H1 (cell line): ENCODE measurements around the gene SCART1. TPM values are rescaled to one million over a fixed set of nuclear protein-coding genes. Genes with fewer than 3 reads are reported as not detected.

ENCODE experiments used
- CTCF ChIA-PET: fragments of 300-600 bp; sonication (Branson Sonifier 250); formaldehyde crosslinking; loops from one replicate; lab custom pipeline; 2021; ENCODE audit not compliant: partially characterized antibody; lab: Charles Lee
- POLR2A ChIA-PET: fragments of 300-600 bp; sonication (Branson Sonifier 250); formaldehyde crosslinking; loops from one replicate; lab custom pipeline; 2021; ENCODE audit warnings: inconsistent platforms; ENCODE audit not compliant: partially characterized antibody; lab: Charles Lee
- DNase-seq, 2 experiments: peaks; one replicate each; pipeline versions ENCODE4 v3.0.0 to v3.0.0-alpha.2; 2010 to 2022; ENCODE audit warnings: low spot score in 2 of 2, low read depth in 1 of 2, mixed read lengths in 1 of 2
- FAIRE-seq: peaks from 2 replicates; lab custom pipeline; 2011; peaks lifted over from hg19 to GRCh38; lab: Jason Lieb, UNC
- H2AFZ ChIP-seq: 2 replicates; pipeline ENCODE4 v1.8.1; 2012; ENCODE audit warnings: low read length, inconsistent platforms
- H2AK5ac ChIP-seq: 2 replicates; pipeline ENCODE4 v1.6.1; 2013; ENCODE audit warnings: low read depth, low read length
- H2BK120ac ChIP-seq: replicated peaks from 2 replicates; pipeline ENCODE3; 2013; ENCODE audit warnings: low read depth, low read length, inconsistent platforms
- H2BK12ac ChIP-seq: 2 replicates; pipeline ENCODE4 v1.6.1; 2013; ENCODE audit warnings: low read depth, low read length
- H2BK15ac ChIP-seq: 2 replicates; pipeline ENCODE4 v1.6.1; 2013; ENCODE audit warnings: low read length
- H2BK20ac ChIP-seq: 2 replicates; pipeline ENCODE4 v1.6.1; 2013; ENCODE audit warnings: low read length
- H2BK5ac ChIP-seq: 2 replicates; pipeline ENCODE4 v1.6.1; 2013; ENCODE audit warnings: low read depth, low read length
- H3K14ac ChIP-seq: 2 replicates; pipeline ENCODE4 v1.6.1; 2013; ENCODE audit warnings: inconsistent platforms; ENCODE audit not compliant: insufficient read length
- H3K18ac ChIP-seq: 2 replicates; pipeline ENCODE4 v1.6.1; 2013; ENCODE audit warnings: low read length; ENCODE audit errors: extremely low read depth
- H3K23ac ChIP-seq: 2 replicates; pipeline ENCODE4 v1.6.1; 2013; ENCODE audit warnings: inconsistent platforms; ENCODE audit not compliant: insufficient read length
- H3K23me2 ChIP-seq: 2 replicates; pipeline ENCODE4 v1.6.1; 2013; ENCODE audit warnings: low read depth, low read length
- H3K27ac ChIP-seq: 2 replicates; pipeline ENCODE4 v1.6.1; 2011; ENCODE audit warnings: low read depth, low read length, inconsistent platforms
- H3K27me3 ChIP-seq, 4 experiments: replicated peaks in 1 of 4; 1 replicate in 1 of 4; 2 replicates in 3 of 4; pipeline versions ENCODE4 v1.6.1 to v1.8.1; 2011 to 2013; ENCODE audit warnings: low read length in 3 of 4, mild to moderate bottlenecking in 3 of 4, inconsistent platforms in 2 of 4, mixed read lengths in 2 of 4, moderate library complexity in 1 of 4; ENCODE audit not compliant: control insufficient read depth in 3 of 4, insufficient read depth in 3 of 4; ENCODE audit errors: extremely low read depth in 1 of 4
- H3K36me3 ChIP-seq, 4 experiments: 2 replicates each; pipeline versions ENCODE4 v1.6.1 to v1.8.1; 2011 to 2013; ENCODE audit warnings: mild to moderate bottlenecking in 4 of 4, low read length in 3 of 4, moderate library complexity in 2 of 4, control low read depth in 1 of 4, inconsistent platforms in 1 of 4; ENCODE audit not compliant: insufficient read depth in 4 of 4, control insufficient read depth in 2 of 4
- H3K4ac ChIP-seq: replicated peaks from 2 replicates; pipeline ENCODE3; 2013; ENCODE audit warnings: low read length, low read depth, mixed read lengths, inconsistent platforms; ENCODE audit not compliant: insufficient read length
- H3K4me1 ChIP-seq, 4 experiments: replicated peaks in 1 of 4; 1 replicate in 1 of 4; 2 replicates in 3 of 4; pipeline versions ENCODE4 v1.6.1 to v1.8.1; 2011 to 2013; ENCODE audit warnings: low read length in 3 of 4, inconsistent platforms in 2 of 4, mixed read lengths in 1 of 4; ENCODE audit not compliant: insufficient read depth in 4 of 4, control insufficient read depth in 3 of 4
- H3K4me2 ChIP-seq, 2 experiments: 2 replicates each; pipeline versions ENCODE4 v1.6.1 to v1.8.1; 2011 to 2013; ENCODE audit warnings: low read depth in 2 of 2, low read length in 2 of 2, control low read depth in 1 of 2, inconsistent platforms in 1 of 2, mild to moderate bottlenecking in 1 of 2; ENCODE audit not compliant: insufficient read depth in 1 of 2
- H3K4me3 ChIP-seq, 4 experiments: fragments of 200-600, 300-600 bp in 1 of 4; sonication (generic), shearing (Covaris generic), sonication (Bioruptor Twin) in 1 of 4; 2 replicates each; pipeline versions ENCODE4 v1.5.1 to v1.8.1; 2011 to 2016; ENCODE audit warnings: low read length in 4 of 4, low read depth in 3 of 4, control low read depth in 2 of 4, inconsistent platforms in 2 of 4, mild to moderate bottlenecking in 2 of 4, mixed read lengths in 1 of 4, moderate library complexity in 1 of 4; ENCODE audit not compliant: insufficient read depth in 2 of 4; ENCODE audit errors: extremely low read depth in 1 of 4
- H3K56ac ChIP-seq: replicated peaks from 2 replicates; pipeline ENCODE3; 2013; ENCODE audit warnings: low read depth, mild to moderate bottlenecking, mixed read lengths, low read length, inconsistent platforms; ENCODE audit not compliant: insufficient read length
- H3K79me1 ChIP-seq: 2 replicates; pipeline ENCODE4 v1.6.1; 2013; ENCODE audit warnings: low read depth, low read length, control low read depth
- H3K79me2 ChIP-seq, 2 experiments: 2 replicates each; pipeline versions ENCODE4 v1.6.1 to v1.8.1; 2012 to 2013; ENCODE audit warnings: low read length in 2 of 2, mild to moderate bottlenecking in 2 of 2, inconsistent platforms in 1 of 2; ENCODE audit not compliant: insufficient read depth in 2 of 2, control insufficient read depth in 1 of 2
- H3K9ac ChIP-seq, 4 experiments: replicated peaks in 1 of 4; 1 replicate in 1 of 4; 2 replicates in 3 of 4; pipeline versions ENCODE4 v1.6.1 to v1.8.1; 2011 to 2013; ENCODE audit warnings: low read depth in 3 of 4, low read length in 3 of 4, control low read depth in 2 of 4, mild to moderate bottlenecking in 2 of 4, moderate library complexity in 2 of 4, inconsistent platforms in 1 of 4; ENCODE audit errors: extremely low read depth in 1 of 4
- H3K9me3 ChIP-seq, 2 experiments: 2 replicates each; pipeline versions ENCODE4 v1.6.1 to v1.8.1; 2012 to 2013; ENCODE audit warnings: mild to moderate bottlenecking in 2 of 2, moderate library complexity in 2 of 2, control low read depth in 1 of 2, inconsistent platforms in 1 of 2, low read depth in 1 of 2, low read length in 1 of 2, mixed read lengths in 1 of 2; ENCODE audit not compliant: insufficient read depth in 2 of 2
- H4K20me1 ChIP-seq, 2 experiments: replicated peaks in 1 of 2; 2 replicates each; pipeline versions ENCODE3 to v1.8.1; 2011 to 2013; ENCODE audit warnings: inconsistent platforms in 2 of 2, low read length in 2 of 2, mild to moderate bottlenecking in 1 of 2; ENCODE audit not compliant: insufficient read depth in 2 of 2, control insufficient read depth in 1 of 2
- H4K5ac ChIP-seq: 2 replicates; pipeline ENCODE4 v1.6.1; 2013; ENCODE audit warnings: low read length, low read depth, mixed read lengths, inconsistent platforms; ENCODE audit not compliant: insufficient read length
- H4K8ac ChIP-seq: 2 replicates; pipeline ENCODE4 v1.8.0; 2013; ENCODE audit warnings: mild to moderate bottlenecking, moderate library complexity, low read length, inconsistent platforms; ENCODE audit not compliant: insufficient read depth; ENCODE audit errors: extremely low read depth
- H4K91ac ChIP-seq: replicated peaks from 2 replicates; pipeline ENCODE3; 2013; ENCODE audit warnings: low read length, mixed read lengths, inconsistent platforms; ENCODE audit not compliant: insufficient read length
- POLR2AphosphoS5 ChIP-seq: IDR thresholded peaks from 2 replicates; pipeline ENCODE4 v1.6.1; 2011; ENCODE audit warnings: low read depth, low read length
- RBBP5 ChIP-seq: IDR thresholded peaks from 2 replicates; pipeline ENCODE4 v1.7.1; 2012; ENCODE audit warnings: low read depth, mild to moderate bottlenecking, inconsistent platforms, low read length, moderate library complexity, borderline replicate concordance
- SIX5 ChIP-seq: IDR thresholded peaks from 2 replicates; pipeline ENCODE4 v1.6.1; 2011; ENCODE audit warnings: mild to moderate bottlenecking, low read depth, low read length
- SP1 ChIP-seq: IDR thresholded peaks from 2 replicates; pipeline ENCODE4 v1.6.1; 2011; ENCODE audit warnings: low read depth, low read length
- TBP ChIP-seq: IDR thresholded peaks from 2 replicates; pipeline ENCODE4 v1.6.1; 2011; ENCODE audit warnings: low read depth, low read length, improper control_type of control experiment
- TEAD4 ChIP-seq: IDR thresholded peaks from 2 replicates; pipeline ENCODE4 v1.6.1; 2012; ENCODE audit warnings: low read depth, low read length, inconsistent platforms, mixed read lengths
- WGBS, 2 experiments: shearing (Covaris generic) in 1 of 2; methylation state at CpG; one replicate each; pipeline versions ENCODE4 v1.1.6 to v1.1.7; 2013 to 2015; ENCODE audit warnings: low lambda C conversion rate in 2 of 2, mixed read lengths in 2 of 2, inconsistent platforms in 1 of 2, low coverage in 1 of 2, missing lambda C conversion rate in 1 of 2; ENCODE audit not compliant: insufficient replicate concordance in 2 of 2, insufficient coverage in 1 of 2, insufficient read length in 1 of 2; ENCODE audit errors: extremely low coverage in 1 of 2, missing lambda C conversion rate in 1 of 2; 5-methylcytosine and 5-hydroxymethylcytosine counted together
- polyA plus RNA-seq, 7 experiments: library from polyadenylated mRNA; depleted of rRNA in 3 of 7; stranded (reverse) in 5 of 7; unstranded in 2 of 7; fragments of >200 nt in 5 of 7; fragments of 200-250 nt in 2 of 7; gene quantifications; 1 replicate in 5 of 7; 2 replicates in 1 of 7; 4 replicates in 1 of 7; pipeline versions ENCODE4 v1.2.1 to v1.2.3, GENCODE V29; 2011 to 2013; ENCODE audit warnings: missing spikeins in 2 of 7, mixed read lengths in 2 of 7
- total RNA-seq: library from RNA; stranded (reverse); fragmentation: NEBNext Ultra II Directional; extraction: Animal tissue kit (Norgen Biotek cat#: 25700); gene quantifications from 2 replicates; pipeline ENCODE4 v1.2.1, GENCODE V29; 2021
- TF ChIP-seq, protein P1 (sequence below): IDR thresholded peaks from 2 replicates; pipeline ENCODE4 v1.6.1; 2011; ENCODE audit warnings: low read depth, mild to moderate bottlenecking, low read length; ENCODE audit not compliant: insufficient read depth

The SCART1 gene
- total and polyA plus RNA-seq, 2 of the 8 experiments (the other 6 are each of a cell fraction or from before 2014, with no cell fraction given) = 0.14 to 0.19 TPM

DNA sequence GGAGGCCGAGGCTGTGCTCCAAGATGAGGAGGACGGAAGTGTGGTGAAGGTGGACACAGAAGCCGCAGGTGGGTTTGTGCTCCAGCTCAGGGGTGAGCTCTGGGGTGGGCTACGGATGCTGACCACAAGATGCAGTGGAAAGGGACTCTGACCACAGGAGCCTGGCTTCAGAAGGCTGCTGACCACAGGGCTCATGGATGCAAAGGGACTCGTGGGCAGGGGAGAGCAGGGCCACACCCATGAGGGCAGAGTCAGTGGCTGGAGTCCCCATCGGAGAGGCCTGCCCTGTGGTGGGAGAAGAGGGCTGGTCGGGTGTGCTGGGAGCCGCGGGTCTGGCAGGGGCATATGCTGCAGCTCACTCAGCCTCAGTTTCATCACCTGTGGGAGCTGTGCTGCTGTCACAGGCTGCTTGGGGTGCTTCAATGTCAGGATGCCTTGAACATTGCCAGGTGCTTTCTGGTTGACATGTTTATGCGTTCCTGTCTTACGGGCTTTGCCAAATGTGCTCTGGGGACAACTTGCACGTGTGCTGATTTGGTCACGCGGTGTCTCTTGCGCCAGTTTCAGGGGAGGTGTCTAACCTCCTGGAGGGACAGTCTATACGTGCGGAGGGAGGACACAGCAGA lies 13.7 kb downstream of the SCART1 start:
- Histone ChIP-seq H3K4me3 (no peak overlapping the region), H3K79me1 (no peaks in the 10 kb centered on the region), H3K9me3 (peaks cover 72 to 74% of the 10 kb centered on the region in 2 experiments), H3K23ac (no peak overlapping the region), H3K4me1 (no peaks in the 10 kb centered on the region), H3K9ac (no peak overlapping the region), H4K5ac (no peak overlapping the region), H4K91ac (no peak overlapping the region), H2BK20ac (no peak overlapping the region), H3K27ac (no peak overlapping the region), H2BK5ac (no peak overlapping the region), H2BK15ac (no peak overlapping the region), H3K18ac (no peak overlapping the region), H2BK120ac (no peak overlapping the region), H3K27me3 (no peaks in the 10 kb centered on the region), H3K23me2 (no peaks in the 10 kb centered on the region), H2AFZ (no peak overlapping the region), H3K79me2 (no peaks in the 10 kb centered on the region), H2BK12ac (no peak overlapping the region), H3K36me3 (no peaks in the 10 kb centered on the region), H3K56ac (no peak overlapping the region), H4K20me1 (no peaks in the 10 kb centered on the region), H4K8ac (no peak overlapping the region), H3K14ac (no peak overlapping the region), H3K4ac (no peak overlapping the region), H2AK5ac (no peak overlapping the region), H3K4me2 (no peak overlapping the region)
- POLR2A ChIA-PET = no interaction called here
- DNase-seq = no peak
- no peak for FAIRE-seq
- no peak for TF ChIP-seq TEAD4
- TF ChIP-seq POLR2AphosphoS5 = no peak
- no peak for TF ChIP-seq SP1
- TF ChIP-seq, protein P1, sequence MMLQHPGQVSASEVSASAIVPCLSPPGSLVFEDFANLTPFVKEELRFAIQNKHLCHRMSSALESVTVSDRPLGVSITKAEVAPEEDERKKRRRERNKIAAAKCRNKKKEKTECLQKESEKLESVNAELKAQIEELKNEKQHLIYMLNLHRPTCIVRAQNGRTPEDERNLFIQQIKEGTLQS = no peak
- TF ChIP-seq SIX5 = no peak
- no peak for TF ChIP-seq RBBP5
- no peak for TF ChIP-seq TBP
- 83% methylated on average over 17 of the region's 17 CpGs; no CpG with 5 or more reads in 1 of the 2 experiments for WGBS, 2 experiments
- CTCF ChIA-PET = interaction anchor here (1.3 kb wide), 1 partner anchor 140 kb away, joined by 3 read pairs; no protein-coding TSS in a partner anchor
